Measurements from ENCODE around the gene OSBPL5. TPM values are rescaled to one million over a fixed set of nuclear protein-coding genes. Genes with fewer than 3 reads are reported as not detected.

The OSBPL5 gene
- total RNA-seq, 2 donors from 2014 or later = 35.0 to 50.7 TPM

GRCh38 chr11:3052567-3052966 lies 112.5 kb downstream of the OSBPL5 start:
- Histone ChIP-seq H3K27ac (no peak overlapping the region), H3K4me1 (replicated peaks) (peaks cover 5% of the 10 kb centered on the region), H3K36me3 (no peaks in the 10 kb centered on the region), H3K9me3 (no peaks in the 10 kb centered on the region), H3K4me3 (no peak overlapping the region), H3K27me3 (replicated peaks; ENCODE audit: insufficient read depth) (no peaks in the 10 kb centered on the region)
- DNase-seq (ENCODE audit: low spot score) = no peak
- 65% methylated on average over 11 of the region's 11 CpGs for WGBS
- intact Hi-C loops (cut with DNase I) = no loop called here
- TF ChIP-seq POLR2AphosphoS5 (IDR thresholded peaks at IDR 0.05) (no peak), POLR2A (IDR thresholded peaks at IDR 0.05) (no peak), CTCF (IDR thresholded peaks at IDR 0.05) (no peak)

- Histone ChIP-seq H3K27me3 (replicated peaks; ENCODE audit: insufficient read depth) (no peaks in the 10 kb centered on the region), H3K27ac (no peak overlapping the region), H3K9me3 (no peaks in the 10 kb centered on the region), H3K4me3 (no peak overlapping the region), H3K4me1 (replicated peaks) (peaks cover 5% of the 10 kb centered on the region), H3K36me3 (no peaks in the 10 kb centered on the region)
- 43% methylated on average over 14 of the region's 14 CpGs for WGBS
- no peak for DNase-seq (ENCODE audit: low spot score)
- no peak for TF ChIP-seq CTCF (IDR thresholded peaks at IDR 0.05)
- TF ChIP-seq POLR2AphosphoS5 (IDR thresholded peaks at IDR 0.05) = no peak
- no peak for TF ChIP-seq POLR2A (IDR thresholded peaks at IDR 0.05)
- intact Hi-C loops (cut with DNase I) = no loop called here
Measured at GRCh38 chr11:3052109-3052479, 113.0 kb downstream of the OSBPL5 start.

- 83% methylated on average over 13 of the region's 13 CpGs for WGBS
- intact Hi-C loops (cut with DNase I) = no loop called here
- TF ChIP-seq POLR2AphosphoS5 (IDR thresholded peaks at IDR 0.05) = no peak
- TF ChIP-seq CTCF (IDR thresholded peaks at IDR 0.05) = no peak
- TF ChIP-seq POLR2A (IDR thresholded peaks at IDR 0.05) = no peak
- H3K36me3 ChIP-seq = no peaks in the 10 kb centered on the region
- no peaks in the 10 kb centered on the region for H3K27me3 ChIP-seq (replicated peaks; ENCODE audit: insufficient read depth)
- no peak overlapping the region for H3K4me3 ChIP-seq
- peaks cover 5% of the 10 kb centered on the region for H3K4me1 ChIP-seq (replicated peaks)
- DNase-seq (ENCODE audit: low spot score) = no peak
- H3K27ac ChIP-seq = no peak overlapping the region
- H3K9me3 ChIP-seq = no peaks in the 10 kb centered on the region
Measured at GRCh38 chr11:3051196-3052108, 113.7 kb downstream of the OSBPL5 start.

GRCh38 chr11:3050386-3051195 lies 114.5 kb downstream of the OSBPL5 start:
- Histone ChIP-seq H3K36me3 (no peaks in the 10 kb centered on the region), H3K27ac (no peak overlapping the region), H3K9me3 (no peaks in the 10 kb centered on the region), H3K4me1 (replicated peaks) (peaks cover 5% of the 10 kb centered on the region), H3K27me3 (replicated peaks; ENCODE audit: insufficient read depth) (no peaks in the 10 kb centered on the region), H3K4me3 (no peak overlapping the region)
- intact Hi-C loops (cut with DNase I) = no loop called here
- WGBS = 90% methylated on average over 18 of the region's 18 CpGs
- TF ChIP-seq POLR2A (IDR thresholded peaks at IDR 0.05) = no peak
- DNase-seq (ENCODE audit: low spot score) = no peak

- peak; percentile 53 for DNase-seq (ENCODE audit: low spot score)
- no peaks in the 10 kb centered on the region for H3K36me3 ChIP-seq
- intact Hi-C loops (cut with DNase I) = no loop called here
- WGBS = 58% methylated on average over 18 of the region's 18 CpGs
- no peak overlapping the region for H3K4me3 ChIP-seq
- H3K27ac ChIP-seq = no peak overlapping the region
- H3K27me3 ChIP-seq (replicated peaks; ENCODE audit: insufficient read depth) = no peaks in the 10 kb centered on the region
- H3K9me3 ChIP-seq = no peaks in the 10 kb centered on the region
- TF ChIP-seq CTCF (IDR thresholded peaks at IDR 0.05) (peak in 2 of 4 experiments; percentile 32 to 46), POLR2AphosphoS5 (IDR thresholded peaks at IDR 0.05) (peak; percentile 68), POLR2A (IDR thresholded peaks at IDR 0.05) (no peak)
- peaks cover 5% of the 10 kb centered on the region for H3K4me1 ChIP-seq (replicated peaks)
Measured at GRCh38 chr11:3049430-3050243, 115.5 kb downstream of the OSBPL5 start.
